Spleen (tissue), 11 donors: Measurements from ENCODE around the gene BOK. TPM values are rescaled to one million over a fixed set of nuclear protein-coding genes. Genes with fewer than 3 reads are reported as not detected.

ENCODE experiments used
- DNase-seq: peaks from one replicate; pipeline ENCODE4 v3.0.0-alpha.2; 2020
- H3K27ac ChIP-seq, 8 donors: fragments of 200-600 bp; sonication (generic) in 7 of 8; 1 replicate in 4 of 8; 2 replicates in 4 of 8; pipeline versions ENCODE4 v1.5.0 to v1.8.0; 2016 to 2021; ENCODE audit warnings: inconsistent platforms in 4 of 8, mild to moderate bottlenecking in 4 of 8, moderate library complexity in 1 of 8
- H3K27me3 ChIP-seq, 7 donors: fragments of 200-600 bp; sonication (generic) in 6 of 7; replicated peaks in 1 of 7; 1 replicate in 4 of 7; 2 replicates in 3 of 7; pipeline versions ENCODE4 v1.5.0 to v1.8.0; 2016 to 2021; ENCODE audit warnings: inconsistent platforms in 3 of 7, mild to moderate bottlenecking in 1 of 7
- H3K36me3 ChIP-seq, 6 donors: fragments of 200-600 bp; sonication (generic) in 5 of 6; 1 replicate in 4 of 6; 2 replicates in 2 of 6; pipeline versions ENCODE4 v1.5.0 to v1.8.0; 2016 to 2021; ENCODE audit warnings: inconsistent platforms in 2 of 6
- H3K4me1 ChIP-seq, 6 donors: fragments of 200-600 bp; sonication (generic) in 5 of 6; 1 replicate in 3 of 6; 2 replicates in 3 of 6; pipeline versions ENCODE4 v1.5.0 to v1.8.0; 2016 to 2021; ENCODE audit warnings: inconsistent platforms in 3 of 6
- H3K4me3 ChIP-seq, 8 donors: fragments of 200-600 bp; sonication (generic) in 7 of 8; 1 replicate in 4 of 8; 2 replicates in 4 of 8; pipeline versions ENCODE4 v1.5.0 to v1.8.0; 2016 to 2021; ENCODE audit warnings: inconsistent platforms in 4 of 8, mild to moderate bottlenecking in 4 of 8, moderate library complexity in 2 of 8
- H3K9me3 ChIP-seq, 8 donors: fragments of 200-600 bp; sonication (generic) in 7 of 8; 1 replicate in 4 of 8; 2 replicates in 4 of 8; pipeline versions ENCODE4 v1.5.0 to v1.8.0; 2016 to 2021; ENCODE audit warnings: inconsistent platforms in 4 of 8
- CTCF ChIP-seq, 11 experiments: fragments of 200-600 bp in 7 of 11; fragments of 450-650 bp in 4 of 11; sonication (generic) in 4 of 11; IDR thresholded peaks in 8 of 11; conservative IDR thresholded peaks in 3 of 11; 1 replicate in 7 of 11; 2 replicates in 4 of 11; pipeline versions ENCODE4 v1.4.0 to v1.8.0; 2016 to 2021; ENCODE audit warnings: antibody characterized with exemption in 11 of 11, inconsistent platforms in 4 of 11, mild to moderate bottlenecking in 1 of 11
- POLR2A ChIP-seq, 3 donors: fragments of 450-650 bp; IDR thresholded peaks; one replicate each; pipeline ENCODE4 v1.5.1; 2017; ENCODE audit warnings: antibody characterized with exemption in 3 of 3, mild to moderate bottlenecking in 1 of 3
- POLR2AphosphoS5 ChIP-seq, 3 donors: sonication (generic); formaldehyde crosslinking; IDR thresholded peaks; one replicate each; pipeline ENCODE4 v1.5.1; 2017; ENCODE audit warnings: antibody characterized with exemption in 3 of 3
- WGBS, 5 donors: extraction: QIAGEN DNeasy Blood & Tissue Kit in 3 of 5; methylation state at CpG; one replicate each; pipeline versions ENCODE4 v1.1.5 to v1.1.7; 2013 to 2018; 5-methylcytosine and 5-hydroxymethylcytosine counted together
- intact Hi-C: fragments of 100-400 bp; cut with DNase I; formaldehyde crosslinking; loops from one replicate; pipeline ENCODE4 v1.15.0; 2023; ENCODE audit warnings: low total_unique reads
- polyA plus RNA-seq, 3 donors: library from polyadenylated mRNA; stranded (reverse); fragments of 200-250 nt; gene quantifications; one replicate each; pipeline ENCODE4 v1.2.1, GENCODE V29; 2013
- total RNA-seq, 7 donors: library from RNA; depleted of rRNA in 3 of 7; stranded (reverse); fragments of >200 nt in 3 of 7; fragmentation: NEBNext Ultra II Directional in 4 of 7; extraction: Animal tissue kit (Norgen Biotek cat#: 25700) in 4 of 7; gene quantifications; one replicate each; pipeline versions ENCODE4 v1.1.0 to v1.2.1, GENCODE V29; 2016 to 2021
- donor health status: healthy with polysubstance abuse.
- donor health status: DM: no; HTN: no; CAD: no; lungs with moderate emphysema.
- donor health status: DM: no; HTN: no; CAD: no.
- donor health status: Bipolar disorder and iron deficiency.
- donor health status: healthy.
- donor health status: DM: no; HTN: no; CAD: no.
- donor health status: DM: yes; HTN: yes; CAD: no.

BOK gene
- total and polyA plus RNA-seq, 10 donors: 3.0 to 19.4 (median 7.5) TPM

- Histone ChIP-seq H3K4me1 (no peaks in the 10 kb centered on the region), H3K4me3 (no peak overlapping the region), H3K27me3 (no peaks in the 10 kb centered on the region), H3K9me3 (peaks cover 2 to 23% (median 17%) of the 10 kb centered on the region in 8 donors), H3K27ac (no peak overlapping the region), H3K36me3 (peaks cover 0 to 91% (median 27%) of the 10 kb centered on the region in 6 donors)
- TF ChIP-seq CTCF (IDR thresholded peaks at IDR 0.05 in 8 of 11, conservative IDR thresholded peaks at IDR 0.05 in 3 of 11) (no peak), POLR2AphosphoS5 (IDR thresholded peaks at IDR 0.05) (no peak), POLR2A (IDR thresholded peaks at IDR 0.05) (no peak)
- WGBS, 5 donors: 92 to 98% (median 93%) methylated on average over 7 to 18 of the region's 18 CpGs
- DNase-seq: peak; percentile 53
- intact Hi-C loops: no loop called here
These were observed 33.7 kb downstream of the BOK start for GRCh38 chr2:241592126-241592845.

GRCh38 chr2:241593271-241593670 is 34.7 kb downstream of the BOK start:
- DNase-seq: peak; percentile 48
- Histone ChIP-seq H3K9me3 (peaks cover 2 to 13% (median 7%) of the 10 kb centered on the region in 8 donors), H3K27ac (no peak overlapping the region), H3K36me3 (peaks cover 2 to 91% (median 22%) of the 10 kb centered on the region in 6 donors), H3K4me3 (no peak overlapping the region), H3K27me3 (no peaks in the 10 kb centered on the region), H3K4me1 (no peaks in the 10 kb centered on the region)
- TF ChIP-seq POLR2A (IDR thresholded peaks at IDR 0.05) (no peak), POLR2AphosphoS5 (IDR thresholded peaks at IDR 0.05) (no peak), CTCF (IDR thresholded peaks at IDR 0.05 in 8 of 11, conservative IDR thresholded peaks at IDR 0.05 in 3 of 11) (no peak)
- intact Hi-C loops: no loop called here
- WGBS, 5 donors: 93 to 98% (median 95%) methylated on average over 16 of the region's 16 CpGs

- Histone ChIP-seq H3K9me3 (no peaks in the 10 kb centered on the region), H3K4me3 (no peak overlapping the region), H3K27ac (no peak overlapping the region), H3K36me3 (peaks cover 2 to 100% (median 34%) of the 10 kb centered on the region in 6 donors), H3K27me3 (no peaks in the 10 kb centered on the region), H3K4me1 (no peaks in the 10 kb centered on the region)
- 87 to 96% (median 90%) methylated on average over 13 to 15 of the region's 15 CpGs for WGBS, 5 donors
- intact Hi-C loops: no loop called here
- peak; percentile 59 for DNase-seq
- TF ChIP-seq POLR2A (IDR thresholded peaks at IDR 0.05) (no peak), POLR2AphosphoS5 (IDR thresholded peaks at IDR 0.05) (no peak), CTCF (IDR thresholded peaks at IDR 0.05 in 8 of 11, conservative IDR thresholded peaks at IDR 0.05 in 3 of 11) (peak in 1 of 11 experiments; percentile 43)
These were observed 37.1 kb downstream of the BOK start for GRCh38 chr2:241595600-241596140.

- Histone ChIP-seq H3K36me3 (peaks cover 2 to 100% (median 45%) of the 10 kb centered on the region in 6 donors), H3K27me3 (no peaks in the 10 kb centered on the region), H3K9me3 (no peaks in the 10 kb centered on the region), H3K4me1 (no peaks in the 10 kb centered on the region), H3K4me3 (no peak overlapping the region), H3K27ac (no peak overlapping the region)
- WGBS, 5 donors: 91 to 98% (median 94%) methylated on average over 6 of the region's 6 CpGs
- DNase-seq: peak; percentile 18
- TF ChIP-seq CTCF (IDR thresholded peaks at IDR 0.05 in 8 of 11, conservative IDR thresholded peaks at IDR 0.05 in 3 of 11): no peak
- no peak for TF ChIP-seq POLR2AphosphoS5 (IDR thresholded peaks at IDR 0.05)
- no peak for TF ChIP-seq POLR2A (IDR thresholded peaks at IDR 0.05)
- intact Hi-C loops: no loop called here
These were observed 39.0 kb downstream of the BOK start for GRCh38 chr2:241597561-241597960.
